ENCODE measurements around the gene ITPKB.
A peak's percentile ranks its signal among the peaks of the same experiment; 100 is the strongest.

ITPKB gene

GRCh38 chr1:226634166-226634588 lies 104.9 kb downstream of the ITPKB start:
- DNase-seq (ENCODE audit: low read depth): peak; percentile 26
- no peak overlapping the region for H3K4me3 ChIP-seq (ENCODE audit: low read depth, low read length)
- TF ChIP-seq, protein P1, sequence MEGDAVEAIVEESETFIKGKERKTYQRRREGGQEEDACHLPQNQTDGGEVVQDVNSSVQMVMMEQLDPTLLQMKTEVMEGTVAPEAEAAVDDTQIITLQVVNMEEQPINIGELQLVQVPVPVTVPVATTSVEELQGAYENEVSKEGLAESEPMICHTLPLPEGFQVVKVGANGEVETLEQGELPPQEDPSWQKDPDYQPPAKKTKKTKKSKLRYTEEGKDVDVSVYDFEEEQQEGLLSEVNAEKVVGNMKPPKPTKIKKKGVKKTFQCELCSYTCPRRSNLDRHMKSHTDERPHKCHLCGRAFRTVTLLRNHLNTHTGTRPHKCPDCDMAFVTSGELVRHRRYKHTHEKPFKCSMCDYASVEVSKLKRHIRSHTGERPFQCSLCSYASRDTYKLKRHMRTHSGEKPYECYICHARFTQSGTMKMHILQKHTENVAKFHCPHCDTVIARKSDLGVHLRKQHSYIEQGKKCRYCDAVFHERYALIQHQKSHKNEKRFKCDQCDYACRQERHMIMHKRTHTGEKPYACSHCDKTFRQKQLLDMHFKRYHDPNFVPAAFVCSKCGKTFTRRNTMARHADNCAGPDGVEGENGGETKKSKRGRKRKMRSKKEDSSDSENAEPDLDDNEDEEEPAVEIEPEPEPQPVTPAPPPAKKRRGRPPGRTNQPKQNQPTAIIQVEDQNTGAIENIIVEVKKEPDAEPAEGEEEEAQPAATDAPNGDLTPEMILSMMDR (IDR thresholded peaks at IDR 0.05; ENCODE audit: low read depth, low read length, missing control alignments): peak; percentile 91
- in situ Hi-C loops (cut with HindIII; ENCODE audit: low sequenced_read_pairs): loop anchor here (25.0 kb wide), 1 partner anchor 203 kb away; no protein-coding TSS in a partner anchor

GRCh38 chr1:226633541-226634165 lies 105.4 kb downstream of the ITPKB start:
- TF ChIP-seq, protein P1 (IDR thresholded peaks at IDR 0.05; ENCODE audit: low read depth, low read length, missing control alignments): no peak
- H3K4me3 ChIP-seq (ENCODE audit: low read depth, low read length): no peak overlapping the region
- in situ Hi-C loops (cut with HindIII; ENCODE audit: low sequenced_read_pairs): loop anchor here (25.0 kb wide), 1 partner anchor 204 kb away; no protein-coding TSS in a partner anchor
- no peak for DNase-seq (ENCODE audit: low read depth)

- in situ Hi-C loops (cut with HindIII; ENCODE audit: low sequenced_read_pairs): loop anchor here (25.0 kb wide), 1 partner anchor 204 kb away; no protein-coding TSS in a partner anchor
- DNase-seq (ENCODE audit: low read depth): no peak
- TF ChIP-seq, protein P1 (IDR thresholded peaks at IDR 0.05; ENCODE audit: low read depth, low read length, missing control alignments): no peak
- H3K4me3 ChIP-seq (ENCODE audit: low read depth, low read length): no peak overlapping the region
These were observed 106.1 kb downstream of the ITPKB start for GRCh38 chr1:226632922-226633351.

DNA sequence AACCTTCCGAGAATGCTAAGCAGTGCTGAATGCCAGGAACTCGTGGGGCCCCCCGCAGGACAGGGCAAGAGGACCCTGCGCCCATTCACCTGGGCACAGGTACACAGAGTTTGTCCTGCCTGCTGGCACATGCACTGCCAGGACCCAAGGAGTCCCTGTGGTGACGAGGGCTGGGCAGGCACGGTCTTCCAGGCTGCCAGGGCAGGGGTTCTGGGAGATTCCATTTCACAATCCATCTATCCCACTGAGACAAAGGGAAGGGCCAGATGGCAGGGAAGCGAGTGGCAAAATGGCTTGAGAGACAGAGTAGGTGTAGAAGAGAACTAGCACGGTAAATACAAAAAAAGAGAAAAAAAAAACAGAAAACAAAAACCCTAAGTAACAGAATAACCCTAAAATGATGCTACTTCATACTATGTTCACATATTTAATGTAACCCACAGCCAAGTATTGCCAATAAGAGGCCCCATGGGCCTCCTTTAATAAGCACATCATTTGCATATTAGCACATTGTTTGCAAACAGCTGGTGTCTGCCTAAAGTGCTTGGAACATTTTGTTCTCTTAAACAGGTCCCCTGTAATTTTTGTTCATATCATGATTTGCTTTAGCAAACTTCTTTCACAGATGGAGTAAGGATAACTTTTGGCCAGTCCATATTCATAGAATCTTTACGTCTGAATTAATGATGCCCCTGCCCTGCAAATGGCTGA lies 106.8 kb downstream of the ITPKB start:
- no peak for DNase-seq (ENCODE audit: low read depth)
- TF ChIP-seq, protein P1 (IDR thresholded peaks at IDR 0.05; ENCODE audit: low read depth, low read length, missing control alignments): no peak
- in situ Hi-C loops (cut with HindIII; ENCODE audit: low sequenced_read_pairs): loop anchor here (25.0 kb wide), 1 partner anchor 205 kb away; no protein-coding TSS in a partner anchor
- H3K4me3 ChIP-seq (ENCODE audit: low read depth, low read length): no peak overlapping the region

DNA sequence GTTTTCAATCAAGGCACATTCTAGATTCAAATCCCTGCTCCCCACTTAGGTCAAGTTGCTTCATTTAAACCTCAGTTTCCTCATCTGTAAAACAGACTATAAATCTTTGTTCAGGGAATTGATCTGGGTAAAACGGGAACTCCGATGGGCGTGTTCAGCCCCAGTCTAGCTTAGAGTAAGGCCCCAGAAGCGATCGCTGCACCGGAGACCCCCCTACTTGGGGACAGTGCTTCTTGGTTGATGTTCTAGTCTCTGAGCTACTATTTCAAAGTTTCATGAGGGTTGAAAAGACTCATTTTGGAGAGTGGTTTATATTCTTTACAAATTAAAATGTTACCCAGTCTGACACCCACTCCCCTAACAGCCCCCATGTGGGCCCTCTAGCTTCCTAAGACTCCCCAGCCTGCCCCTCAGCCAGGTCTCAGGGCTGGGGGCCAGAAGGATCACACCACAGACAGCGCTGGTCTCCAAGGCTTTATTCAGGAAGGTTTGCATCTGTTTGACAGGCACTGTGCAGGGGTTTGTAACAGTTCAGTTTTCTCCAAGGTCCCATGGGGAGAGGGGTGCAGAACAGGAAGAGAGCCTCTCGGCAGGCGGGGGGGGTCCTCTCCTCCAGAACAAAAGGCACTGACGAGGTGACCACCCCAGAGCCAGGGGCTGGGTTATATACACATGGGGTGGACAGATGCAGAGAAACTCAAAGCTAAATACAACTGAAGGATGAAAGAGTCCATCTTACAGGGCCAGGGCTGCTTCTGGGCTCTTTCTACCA lies 107.7 kb downstream of the ITPKB start:
- no peak for DNase-seq (ENCODE audit: low read depth)
- H3K4me3 ChIP-seq (ENCODE audit: low read depth, low read length): no peak overlapping the region
- in situ Hi-C loops (cut with HindIII; ENCODE audit: low sequenced_read_pairs): loop anchor here (25.0 kb wide), 1 partner anchor 206 kb away; no protein-coding TSS in a partner anchor
- TF ChIP-seq, protein P1 (IDR thresholded peaks at IDR 0.05; ENCODE audit: low read depth, low read length, missing control alignments): no peak

GRCh38 chr1:226630592-226630991 lies 108.5 kb downstream of the ITPKB start:
- no peak overlapping the region for H3K4me3 ChIP-seq (ENCODE audit: low read depth, low read length)
- TF ChIP-seq, protein P1 (IDR thresholded peaks at IDR 0.05; ENCODE audit: low read depth, low read length, missing control alignments): no peak
- no peak for DNase-seq (ENCODE audit: low read depth)
- in situ Hi-C loops (cut with HindIII; ENCODE audit: low sequenced_read_pairs): loop anchor here (25.0 kb wide), 1 partner anchor 207 kb away; no protein-coding TSS in a partner anchor
